ENCODE measurements around the gene GJB6.

The GJB6 gene

GRCh38 chr13:20227288-20227687, 4.8 kb downstream of the GJB6 start:
- H3K27me3 ChIP-seq (ENCODE audit: control insufficient read depth, insufficient read depth, low read length): peaks cover 46% of the 10 kb centered on the region

GRCh38 chr13:20222553-20222952, 9.6 kb downstream of the GJB6 start:
- H3K4me1 ChIP-seq (ENCODE audit: control insufficient read depth, insufficient read depth, low read length): no peaks in the 10 kb centered on the region
- no peak overlapping the region for H3K9ac ChIP-seq (ENCODE audit: low read depth, low read length)
- no peaks in the 10 kb centered on the region for H3K9me3 ChIP-seq (ENCODE audit: control insufficient read depth, insufficient read depth, low read length)
- H3K4me3 ChIP-seq (ENCODE audit: low read depth, low read length): no peak overlapping the region
- no peaks in the 10 kb centered on the region for H3K36me3 ChIP-seq (ENCODE audit: control insufficient read depth, insufficient read depth, low read length)
- H3K27me3 ChIP-seq (ENCODE audit: control insufficient read depth, insufficient read depth, low read length): peaks cover 6% of the 10 kb centered on the region; the same call in 1 of the 2 replicates
- H3K27ac ChIP-seq (ENCODE audit: low read depth, low read length): no peak overlapping the region

More at GRCh38 chr13:20227288-20227687, 4.8 kb downstream of the GJB6 start:
- H3K9ac ChIP-seq (ENCODE audit: low read depth, low read length): no peak overlapping the region
- H3K4me3 ChIP-seq (ENCODE audit: low read depth, low read length): no peak overlapping the region
- H3K36me3 ChIP-seq (ENCODE audit: control insufficient read depth, insufficient read depth, low read length): no peaks in the 10 kb centered on the region
- H3K27ac ChIP-seq (ENCODE audit: low read depth, low read length): no peak overlapping the region
- H3K9me3 ChIP-seq (ENCODE audit: control insufficient read depth, insufficient read depth, low read length): no peaks in the 10 kb centered on the region
- peaks cover 11% of the 10 kb centered on the region; the same call in 1 of the 2 replicates for H3K4me1 ChIP-seq (ENCODE audit: control insufficient read depth, insufficient read depth, low read length)

- Histone ChIP-seq H3K4me3 (ENCODE audit: low read depth, low read length) (no peak overlapping the region), H3K36me3 (ENCODE audit: control insufficient read depth, insufficient read depth, low read length) (no peaks in the 10 kb centered on the region), H3K27ac (ENCODE audit: low read depth, low read length) (no peak overlapping the region), H3K9ac (ENCODE audit: low read depth, low read length) (no peak overlapping the region), H3K27me3 (ENCODE audit: control insufficient read depth, insufficient read depth, low read length) (peaks cover 5% of the 10 kb centered on the region; the same call in 1 of the 2 replicates), H3K4me1 (ENCODE audit: control insufficient read depth, insufficient read depth, low read length) (no peaks in the 10 kb centered on the region), H3K9me3 (ENCODE audit: control insufficient read depth, insufficient read depth, low read length) (no peaks in the 10 kb centered on the region)
These were observed 10.3 kb downstream of the GJB6 start for GRCh38 chr13:20221772-20222171.

GRCh38 chr13:20219577-20219976, 12.5 kb downstream of the GJB6 start:
- H3K9me3 ChIP-seq (ENCODE audit: control insufficient read depth, insufficient read depth, low read length): no peaks in the 10 kb centered on the region
- no peak overlapping the region for H3K27ac ChIP-seq (ENCODE audit: low read depth, low read length)
- no peak overlapping the region for H3K4me3 ChIP-seq (ENCODE audit: low read depth, low read length)
- H3K4me1 ChIP-seq (ENCODE audit: control insufficient read depth, insufficient read depth, low read length): no peaks in the 10 kb centered on the region
- H3K27me3 ChIP-seq (ENCODE audit: control insufficient read depth, insufficient read depth, low read length): peaks cover 3% of the 10 kb centered on the region; the same call in 1 of the 2 replicates
- no peaks in the 10 kb centered on the region for H3K36me3 ChIP-seq (ENCODE audit: control insufficient read depth, insufficient read depth, low read length)
- H3K9ac ChIP-seq (ENCODE audit: low read depth, low read length): no peak overlapping the region

GRCh38 chr13:20217168-20217567, 15.0 kb downstream of the GJB6 start:
- Histone ChIP-seq H3K27ac (ENCODE audit: low read depth, low read length) (no peak overlapping the region), H3K4me1 (ENCODE audit: control insufficient read depth, insufficient read depth, low read length) (no peaks in the 10 kb centered on the region), H3K9ac (ENCODE audit: low read depth, low read length) (no peak overlapping the region), H3K27me3 (ENCODE audit: control insufficient read depth, insufficient read depth, low read length) (no peaks in the 10 kb centered on the region), H3K9me3 (ENCODE audit: control insufficient read depth, insufficient read depth, low read length) (no peaks in the 10 kb centered on the region), H3K4me3 (ENCODE audit: low read depth, low read length) (no peak overlapping the region), H3K36me3 (ENCODE audit: control insufficient read depth, insufficient read depth, low read length) (no peaks in the 10 kb centered on the region)

GRCh38 chr13:20209948-20210347, 22.2 kb downstream of the GJB6 start:
- Histone ChIP-seq H3K9me3 (ENCODE audit: control insufficient read depth, insufficient read depth, low read length) (no peaks in the 10 kb centered on the region), H3K4me1 (ENCODE audit: control insufficient read depth, insufficient read depth, low read length) (no peaks in the 10 kb centered on the region), H3K4me3 (ENCODE audit: low read depth, low read length) (no peak overlapping the region), H3K9ac (ENCODE audit: low read depth, low read length) (no peak overlapping the region), H3K36me3 (ENCODE audit: control insufficient read depth, insufficient read depth, low read length) (no peaks in the 10 kb centered on the region), H3K27me3 (ENCODE audit: control insufficient read depth, insufficient read depth, low read length) (no peaks in the 10 kb centered on the region), H3K27ac (ENCODE audit: low read depth, low read length) (no peak overlapping the region)

GRCh38 chr13:20206698-20207235, 25.4 kb downstream of the GJB6 start:
- Histone ChIP-seq H3K36me3 (ENCODE audit: control insufficient read depth, insufficient read depth, low read length) (no peaks in the 10 kb centered on the region), H3K4me1 (ENCODE audit: control insufficient read depth, insufficient read depth, low read length) (no peaks in the 10 kb centered on the region), H3K27me3 (ENCODE audit: control insufficient read depth, insufficient read depth, low read length) (no peaks in the 10 kb centered on the region; the same call in 1 of the 2 replicates), H3K27ac (ENCODE audit: low read depth, low read length) (no peak overlapping the region), H3K9ac (ENCODE audit: low read depth, low read length) (no peak overlapping the region), H3K4me3 (ENCODE audit: low read depth, low read length) (no peak overlapping the region), H3K9me3 (ENCODE audit: control insufficient read depth, insufficient read depth, low read length) (no peaks in the 10 kb centered on the region)

- H3K9me3 ChIP-seq (ENCODE audit: control insufficient read depth, insufficient read depth, low read length): no peaks in the 10 kb centered on the region
- H3K36me3 ChIP-seq (ENCODE audit: control insufficient read depth, insufficient read depth, low read length): no peaks in the 10 kb centered on the region
- no peak overlapping the region for H3K9ac ChIP-seq (ENCODE audit: low read depth, low read length)
- H3K27ac ChIP-seq (ENCODE audit: low read depth, low read length): no peak overlapping the region
- no peak overlapping the region for H3K4me3 ChIP-seq (ENCODE audit: low read depth, low read length)
- H3K27me3 ChIP-seq (ENCODE audit: control insufficient read depth, insufficient read depth, low read length): no peaks in the 10 kb centered on the region; the same call in 1 of the 2 replicates
- no peaks in the 10 kb centered on the region for H3K4me1 ChIP-seq (ENCODE audit: control insufficient read depth, insufficient read depth, low read length)
These were observed 25.9 kb downstream of the GJB6 start for GRCh38 chr13:20206065-20206697.

- H3K9ac ChIP-seq (ENCODE audit: low read depth, low read length): no peak overlapping the region
- H3K4me3 ChIP-seq (ENCODE audit: low read depth, low read length): no peak overlapping the region
- peaks cover 7% of the 10 kb centered on the region for H3K4me1 ChIP-seq (ENCODE audit: control insufficient read depth, insufficient read depth, low read length)
- H3K9me3 ChIP-seq (ENCODE audit: control insufficient read depth, insufficient read depth, low read length): no peaks in the 10 kb centered on the region
- H3K27me3 ChIP-seq (ENCODE audit: control insufficient read depth, insufficient read depth, low read length): peaks cover 43% of the 10 kb centered on the region
- no peak overlapping the region for H3K27ac ChIP-seq (ENCODE audit: low read depth, low read length)
- no peaks in the 10 kb centered on the region for H3K36me3 ChIP-seq (ENCODE audit: control insufficient read depth, insufficient read depth, low read length)
These were observed 33.3 kb downstream of the GJB6 start for GRCh38 chr13:20198781-20199180.

GRCh38 chr13:20197361-20197834, 34.7 kb downstream of the GJB6 start:
- Histone ChIP-seq H3K36me3 (ENCODE audit: control insufficient read depth, insufficient read depth, low read length) (no peaks in the 10 kb centered on the region), H3K9me3 (ENCODE audit: control insufficient read depth, insufficient read depth, low read length) (no peaks in the 10 kb centered on the region), H3K9ac (ENCODE audit: low read depth, low read length) (no peak overlapping the region), H3K4me1 (ENCODE audit: control insufficient read depth, insufficient read depth, low read length) (peaks cover 12% of the 10 kb centered on the region), H3K27me3 (ENCODE audit: control insufficient read depth, insufficient read depth, low read length) (peaks cover 57% of the 10 kb centered on the region), H3K4me3 (ENCODE audit: low read depth, low read length) (no peak overlapping the region), H3K27ac (ENCODE audit: low read depth, low read length) (no peak overlapping the region)

- Histone ChIP-seq H3K4me1 (ENCODE audit: control insufficient read depth, insufficient read depth, low read length) (peaks cover 18% of the 10 kb centered on the region), H3K4me3 (ENCODE audit: low read depth, low read length) (no peak overlapping the region), H3K9ac (ENCODE audit: low read depth, low read length) (no peak overlapping the region), H3K9me3 (ENCODE audit: control insufficient read depth, insufficient read depth, low read length) (no peaks in the 10 kb centered on the region), H3K27me3 (ENCODE audit: control insufficient read depth, insufficient read depth, low read length) (peaks cover 73% of the 10 kb centered on the region), H3K27ac (ENCODE audit: low read depth, low read length) (no peak overlapping the region), H3K36me3 (ENCODE audit: control insufficient read depth, insufficient read depth, low read length) (no peaks in the 10 kb centered on the region)
These were observed 36.3 kb downstream of the GJB6 start for GRCh38 chr13:20195801-20196200.

Measured in HUES48 (cell line).